Right lobe of liver (tissue), 4 donors: ENCODE results near the gene ABCC3.

Experiments used
- CTCF ChIP-seq, 4 donors: fragments of 200-600 bp in 3 of 4; fragments of 450-650 bp in 1 of 4; IDR thresholded peaks; one replicate each; pipeline versions ENCODE4 v1.5.1 to v1.8.0; 2016 to 2022; ENCODE audit warnings: antibody characterized with exemption in 4 of 4, mild to moderate bottlenecking in 2 of 4
- POLR2A ChIP-seq: fragments of 450-650 bp; IDR thresholded peaks from one replicate; pipeline ENCODE4 v1.6.1; 2017; ENCODE audit warnings: antibody characterized with exemption, mild to moderate bottlenecking
- donor health status: DM: no; HTN: no; CAD: no.
- donor health status: DM: no; HTN: no; CAD: no.
- donor health status: DM: no; HTN: yes; CAD: no.

- peak; percentile 31 to 41 (median 34) for TF ChIP-seq CTCF (IDR thresholded peaks at IDR 0.05)
- TF ChIP-seq POLR2A = no peak
Observed at GRCh38 chr17:50681263-50682200, 46.9 kb downstream of the ABCC3 start.
